PC-3 (cell line): ENCODE results near the gene RBKS. TPM values are rescaled to one million over a fixed set of nuclear protein-coding genes. Genes with fewer than 3 reads are reported as not detected.
A peak's percentile ranks its signal among the peaks of the same experiment; 100 is the strongest.

ENCODE experiments used
- ATAC-seq: fragments of 200-7000 bp; cut with Tn5 transposase; 2 replicates; pipeline ENCODE4 v1.9.1; 2020; ENCODE audit warnings: mild to moderate bottlenecking, moderate library complexity
- BruUV-seq: library from RNA; stranded (reverse); fragments of 400-500 nt; replicated peaks from 2 replicates; lab custom pipeline; 2021; lab: Mats Ljungman, UMichigan
- CTCF ChIA-PET: fragments of 300-600 bp; sonication (Branson Sonifier 250); formaldehyde crosslinking; loops from one replicate; lab custom pipeline; 2022; ENCODE audit warnings: antibody characterized with exemption; lab: Charles Lee
- POLR2A ChIA-PET: fragments of 300-600 bp; sonication (Branson Sonifier 250); formaldehyde crosslinking; loops from one replicate; lab custom pipeline; 2022; ENCODE audit warnings: antibody characterized with exemption; ENCODE audit not compliant: unreplicated experiment; lab: Charles Lee
- DNase-seq: peaks from one replicate; pipeline ENCODE4 v3.0.0-alpha.2; 2015
- H2AFZ ChIP-seq: fragments of 300-600 bp; sonication (generic); 2 replicates; pipeline ENCODE4 v1.6.0; 2016; ENCODE audit warnings: antibody characterized with exemption, low read length
- H3F3A ChIP-seq: fragments of 300-600 bp; sonication (generic); one replicate; pipeline ENCODE4 v1.6.0; 2017; ENCODE audit warnings: antibody characterized with exemption, low read length, control low read depth, mild to moderate bottlenecking; ENCODE audit not compliant: unreplicated experiment
- H3K27ac ChIP-seq: fragments of 300-600 bp; sonication (generic); 2 replicates; pipeline ENCODE4 v1.5.1; 2016; ENCODE audit warnings: mild to moderate bottlenecking, low read length
- H3K27me3 ChIP-seq: fragments of 300-600 bp; sonication (generic); 2 replicates; pipeline ENCODE4 v1.6.1; 2016; ENCODE audit warnings: low read length, mixed read lengths
- H3K36me3 ChIP-seq: fragments of 300-600 bp; sonication (generic); 2 replicates; pipeline ENCODE4 v1.6.1; 2016; ENCODE audit warnings: low read depth, mixed run types, low read length, mixed read lengths
- H3K4me1 ChIP-seq: fragments of 300-600 bp; sonication (generic); 2 replicates; pipeline ENCODE4 v1.5.1; 2016; ENCODE audit warnings: low read length; ENCODE audit not compliant: insufficient read depth
- H3K4me2 ChIP-seq: fragments of 300-600 bp; sonication (generic); 2 replicates; pipeline ENCODE4 v1.6.0; 2016; ENCODE audit warnings: low read length
- H3K4me3 ChIP-seq: fragments of 300-600 bp; sonication (generic); 2 replicates; pipeline ENCODE4 v1.5.1; 2016; ENCODE audit warnings: mild to moderate bottlenecking, low read length, mixed read lengths
- H3K79me2 ChIP-seq: fragments of 300-600 bp; sonication (generic); 2 replicates; pipeline ENCODE4 v1.6.1; 2017; ENCODE audit warnings: low read length, mixed read lengths
- H3K9ac ChIP-seq: fragments of 300-600 bp; sonication (generic); 2 replicates; pipeline ENCODE4 v1.6.0; 2016; ENCODE audit warnings: mild to moderate bottlenecking, low read length
- H3K9me2 ChIP-seq: fragments of 300-600 bp; sonication (generic); replicated peaks from 2 replicates; pipeline ENCODE4 v1.6.1; 2016; ENCODE audit warnings: mixed run types, low read length, mixed read lengths
- H3K9me3 ChIP-seq: fragments of 300-600 bp; sonication (generic); 2 replicates; pipeline ENCODE4 v1.6.1; 2016; ENCODE audit warnings: low read length, mixed read lengths
- H4K20me1 ChIP-seq: fragments of 300-600 bp; sonication (generic); 2 replicates; pipeline ENCODE4 v1.6.1; 2016; ENCODE audit warnings: low read length, mixed read lengths
- CTCF ChIP-seq: fragments of 300-600 bp; sonication (generic); conservative IDR thresholded peaks from 2 replicates; pipeline ENCODE4 v1.5.1; 2017; ENCODE audit warnings: antibody characterized with exemption, low read depth, mild to moderate bottlenecking, low read length
- EZH2 ChIP-seq: fragments of 300-600 bp; sonication (generic); IDR thresholded peaks from one replicate; pipeline ENCODE4 v1.6.1; 2017; ENCODE audit warnings: antibody characterized with exemption, mild to moderate bottlenecking, low read length; ENCODE audit not compliant: unreplicated experiment
- EZH2phosphoT487 ChIP-seq: fragments of 300-600 bp; sonication (generic); IDR thresholded peaks from 2 replicates; pipeline ENCODE4 v1.6.1; 2018; ENCODE audit warnings: mild to moderate bottlenecking, antibody characterized with exemption, low read length, borderline replicate concordance
- intact Hi-C: fragments of 100-400 bp; cut with micrococcal nuclease; formaldehyde crosslinking; loops from 2 replicates; pipeline ENCODE4 v1.9.0; 2023
- total RNA-seq: library from RNA; depleted of rRNA; stranded (reverse); fragments of >200 nt; gene quantifications from 2 replicates; pipeline ENCODE4 v1.2.3, GENCODE V29; 2014

Gene RBKS
- total RNA-seq, 1 experiment from 2014 or later = 1.8 TPM

GRCh38 chr2:27830656-27831055, 59.5 kb downstream of the RBKS start:
- peak overlapping the region; percentile 35; the same call in 1 of the 2 replicates for H2AFZ ChIP-seq
- H3K4me3 ChIP-seq = no peak overlapping the region
- intact Hi-C loops = no loop called here
- H4K20me1 ChIP-seq = no peaks in the 10 kb centered on the region
- no peak overlapping the region; the same call in 1 of the 2 replicates for H3K4me2 ChIP-seq
- H3K9ac ChIP-seq = no peak overlapping the region; the same call in 1 of the 2 replicates
- no peaks in the 10 kb centered on the region for H3K36me3 ChIP-seq
- DNase-seq (peak; percentile 77), ATAC-seq (peak; percentile 94)
- H3K79me2 ChIP-seq = no peaks in the 10 kb centered on the region
- H3K27me3 ChIP-seq = no peaks in the 10 kb centered on the region
- ChIA-PET CTCF (no interaction called here), POLR2A (no interaction called here)
- H3K9me2 ChIP-seq = no peaks in the 10 kb centered on the region
- no peaks in the 10 kb centered on the region for H3F3A ChIP-seq
- peak overlapping the region; percentile 44 for H3K27ac ChIP-seq
- H3K4me1 ChIP-seq = peaks cover 7% of the 10 kb centered on the region; the same call in 1 of the 2 replicates
- no peaks in the 10 kb centered on the region for H3K9me3 ChIP-seq
- BruUV-seq = no TSS peak
- no peak for TF ChIP-seq EZH2phosphoT487
- TF ChIP-seq CTCF = no peak
- TF ChIP-seq EZH2 = no peak

GRCh38 chr2:27829791-27830190, 60.4 kb downstream of the RBKS start:
- H3K4me1 ChIP-seq = peaks cover 7% of the 10 kb centered on the region; the same call in 1 of the 2 replicates
- H3K9ac ChIP-seq = no peak overlapping the region
- H3K9me2 ChIP-seq = no peaks in the 10 kb centered on the region
- intact Hi-C loops = no loop called here
- no peak overlapping the region for H3K4me2 ChIP-seq
- H3K4me3 ChIP-seq = no peak overlapping the region
- H3F3A ChIP-seq = no peaks in the 10 kb centered on the region
- H3K79me2 ChIP-seq = no peaks in the 10 kb centered on the region
- no peak for TF ChIP-seq EZH2phosphoT487
- TF ChIP-seq EZH2 = no peak
- TF ChIP-seq CTCF = no peak
- H4K20me1 ChIP-seq = no peaks in the 10 kb centered on the region
- no peak for DNase-seq
- H3K36me3 ChIP-seq = no peaks in the 10 kb centered on the region
- no peaks in the 10 kb centered on the region for H3K9me3 ChIP-seq
- H3K27ac ChIP-seq = no peak overlapping the region
- no peak overlapping the region for H2AFZ ChIP-seq
- H3K27me3 ChIP-seq = no peaks in the 10 kb centered on the region
- BruUV-seq = no TSS peak
- ChIA-PET CTCF (no interaction called here), POLR2A (no interaction called here)
- ATAC-seq = no peak

DNA sequence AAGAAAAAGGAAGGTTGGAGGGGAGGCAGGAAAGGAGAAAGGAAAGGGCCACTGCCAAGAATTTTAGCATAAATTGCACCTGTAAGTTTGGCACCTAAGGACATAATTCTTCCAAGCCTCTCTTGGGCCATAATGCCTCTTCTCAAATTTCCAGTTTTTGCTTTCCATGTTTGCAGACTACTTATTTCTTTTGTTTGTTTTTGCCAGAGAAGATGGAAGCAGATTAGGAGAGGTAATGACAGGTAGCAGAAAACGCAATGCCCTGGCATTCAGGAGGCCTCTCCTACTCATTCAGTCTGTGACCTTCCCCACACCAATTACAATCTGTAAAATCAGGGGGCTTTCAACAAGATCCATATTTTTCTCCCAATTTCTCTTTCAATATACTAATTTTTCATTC, 61.9 kb downstream of the RBKS start:
- H3K4me1 ChIP-seq = peaks cover 7% of the 10 kb centered on the region; the same call in 1 of the 2 replicates
- ATAC-seq (no peak), DNase-seq (no peak)
- 0 out of 2 replicates have a peak, but pooled peaks cover 3% of the 10 kb centered on the region for H3K9me3 ChIP-seq
- no peak overlapping the region for H3K27ac ChIP-seq
- POLR2A ChIA-PET = no interaction called here
- H3K79me2 ChIP-seq = no peaks in the 10 kb centered on the region
- H3K27me3 ChIP-seq = no peaks in the 10 kb centered on the region
- no peak overlapping the region for H3K4me2 ChIP-seq
- no TSS peak for BruUV-seq
- CTCF ChIA-PET = no interaction called here
- intact Hi-C loops = no loop called here
- no peaks in the 10 kb centered on the region for H4K20me1 ChIP-seq
- no peaks in the 10 kb centered on the region for H3K9me2 ChIP-seq
- H3K9ac ChIP-seq = no peak overlapping the region
- no peak for TF ChIP-seq EZH2
- H3K36me3 ChIP-seq = no peaks in the 10 kb centered on the region
- H2AFZ ChIP-seq = no peak overlapping the region
- H3K4me3 ChIP-seq = no peak overlapping the region
- no peaks in the 10 kb centered on the region for H3F3A ChIP-seq
